ENCODE measurements around the gene CKLF.

Gene CKLF

GRCh38 chr16:66568355-66568754 is 16.0 kb downstream of the CKLF start:
- DNase-seq (ENCODE audit: extremely low read depth, low read depth): no peak
- no peak for TF ChIP-seq CTCF (IDR thresholded peaks at IDR 0.05; ENCODE audit: low read depth, low read length)

GRCh38 chr16:66569131-66569530 is 16.8 kb downstream of the CKLF start:
- no peak for TF ChIP-seq CTCF (IDR thresholded peaks at IDR 0.05; ENCODE audit: low read depth, low read length)
- DNase-seq (ENCODE audit: extremely low read depth, low read depth): no peak

- no peak for DNase-seq (ENCODE audit: extremely low read depth, low read depth)
- no peak for TF ChIP-seq CTCF (IDR thresholded peaks at IDR 0.05; ENCODE audit: low read depth, low read length)
Measured at GRCh38 chr16:66569827-66570405, 17.5 kb downstream of the CKLF start.

- TF ChIP-seq CTCF (IDR thresholded peaks at IDR 0.05; ENCODE audit: low read depth, low read length): no peak
- DNase-seq (ENCODE audit: extremely low read depth, low read depth): no peak
Measured at GRCh38 chr16:66572356-66572755, 20.0 kb downstream of the CKLF start.

GRCh38 chr16:66574081-66574480 is 21.7 kb downstream of the CKLF start:
- no peak for TF ChIP-seq CTCF (IDR thresholded peaks at IDR 0.05; ENCODE audit: low read depth, low read length)
- DNase-seq (ENCODE audit: extremely low read depth, low read depth): no peak

- TF ChIP-seq CTCF (IDR thresholded peaks at IDR 0.05; ENCODE audit: low read depth, low read length): no peak
- DNase-seq (ENCODE audit: extremely low read depth, low read depth): no peak
Measured at GRCh38 chr16:66574531-66574930, 22.2 kb downstream of the CKLF start.

GRCh38 chr16:66575060-66575459 is 22.7 kb downstream of the CKLF start:
- DNase-seq (ENCODE audit: extremely low read depth, low read depth): no peak
- no peak for TF ChIP-seq CTCF (IDR thresholded peaks at IDR 0.05; ENCODE audit: low read depth, low read length)
